GM12891 (cell line): ENCODE results near the gene STC2.

Source experiments
- POLR2A ChIP-seq: IDR thresholded peaks from 2 replicates; pipeline ENCODE4 v1.6.1; 2011; ENCODE audit warnings: low read depth, low read length, control low read depth
- TAF1 ChIP-seq: IDR thresholded peaks from 2 replicates; pipeline ENCODE4 v1.6.1; 2011; ENCODE audit warnings: low read depth, low read length, control low read depth

DNA sequence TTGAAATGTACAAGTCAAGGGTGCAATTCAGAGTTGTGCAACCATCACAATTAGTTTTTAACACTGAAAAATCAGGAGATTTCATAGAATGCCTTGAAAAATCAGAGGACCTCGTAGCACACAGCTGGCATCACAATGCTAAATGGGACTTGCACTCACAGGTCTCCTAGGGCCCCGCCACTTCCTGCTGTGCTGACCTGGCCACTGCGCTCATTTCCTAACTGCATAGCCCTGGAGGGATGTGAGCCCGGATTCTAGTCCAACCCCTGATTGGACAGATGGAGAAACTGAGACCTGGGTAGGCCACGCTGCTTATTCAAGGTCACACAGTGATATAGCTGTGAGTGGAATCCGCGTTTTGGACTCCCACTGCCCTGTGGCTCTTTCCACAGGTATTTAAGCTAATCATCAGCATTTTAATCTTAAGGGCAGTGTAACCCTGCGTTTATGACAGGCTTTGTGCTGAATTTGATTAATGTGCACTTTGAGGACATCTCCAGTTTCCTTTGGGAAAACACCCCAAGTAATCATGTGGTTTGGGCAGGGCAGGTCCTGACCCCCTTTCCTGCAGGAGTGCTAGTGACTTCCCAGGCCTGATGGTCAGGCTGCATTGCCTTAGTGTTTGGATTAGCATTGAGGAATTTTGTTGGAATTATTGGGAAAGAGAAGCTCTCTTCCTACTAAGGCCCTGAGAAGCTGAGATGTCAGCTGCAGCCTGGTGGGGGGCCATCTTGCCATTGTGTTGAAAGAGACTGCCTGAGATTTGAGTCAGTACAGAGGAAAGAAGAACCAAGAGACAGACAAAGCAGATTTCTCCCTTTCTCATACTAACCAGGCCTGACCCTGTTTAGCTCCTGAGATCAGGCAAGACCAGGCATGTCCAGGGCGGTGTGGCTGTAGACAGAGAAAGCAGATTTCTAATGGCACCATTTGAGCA is 36.2 kb downstream of the STC2 start:
- TF ChIP-seq TAF1 (no peak), POLR2A (no peak)
